GM20431 (cell line): ENCODE data around the gene RNF115.
"Not testable (repeated sequence)": the region's sequence is repeated elsewhere in the genome, so short reads cannot be mapped to it uniquely, and the experiment has no call there.

ENCODE experiments used
- in situ Hi-C: fragments of 300-500 bp; cut with MseI, MboI; formaldehyde crosslinking; loops from one replicate; pipeline ENCODE4 v1.15.0; 2020; ENCODE audit warnings: low sequenced_read_pairs; ENCODE audit not compliant: unreplicated experiment

Gene RNF115

GRCh38 chr1:145823565-145824498, at the start of gene RNF115, which contains the start of gene POLR3C:
Gene RNF115 (minus strand): TSS chr1:145824095. CDS start chr1:145823873, 222 bp downstream.
Gene POLR3C (plus strand): TSS chr1:145824200. CDS start chr1:145825777, 1,577 bp downstream.
- in situ Hi-C loops, result no loop called here

DNA sequence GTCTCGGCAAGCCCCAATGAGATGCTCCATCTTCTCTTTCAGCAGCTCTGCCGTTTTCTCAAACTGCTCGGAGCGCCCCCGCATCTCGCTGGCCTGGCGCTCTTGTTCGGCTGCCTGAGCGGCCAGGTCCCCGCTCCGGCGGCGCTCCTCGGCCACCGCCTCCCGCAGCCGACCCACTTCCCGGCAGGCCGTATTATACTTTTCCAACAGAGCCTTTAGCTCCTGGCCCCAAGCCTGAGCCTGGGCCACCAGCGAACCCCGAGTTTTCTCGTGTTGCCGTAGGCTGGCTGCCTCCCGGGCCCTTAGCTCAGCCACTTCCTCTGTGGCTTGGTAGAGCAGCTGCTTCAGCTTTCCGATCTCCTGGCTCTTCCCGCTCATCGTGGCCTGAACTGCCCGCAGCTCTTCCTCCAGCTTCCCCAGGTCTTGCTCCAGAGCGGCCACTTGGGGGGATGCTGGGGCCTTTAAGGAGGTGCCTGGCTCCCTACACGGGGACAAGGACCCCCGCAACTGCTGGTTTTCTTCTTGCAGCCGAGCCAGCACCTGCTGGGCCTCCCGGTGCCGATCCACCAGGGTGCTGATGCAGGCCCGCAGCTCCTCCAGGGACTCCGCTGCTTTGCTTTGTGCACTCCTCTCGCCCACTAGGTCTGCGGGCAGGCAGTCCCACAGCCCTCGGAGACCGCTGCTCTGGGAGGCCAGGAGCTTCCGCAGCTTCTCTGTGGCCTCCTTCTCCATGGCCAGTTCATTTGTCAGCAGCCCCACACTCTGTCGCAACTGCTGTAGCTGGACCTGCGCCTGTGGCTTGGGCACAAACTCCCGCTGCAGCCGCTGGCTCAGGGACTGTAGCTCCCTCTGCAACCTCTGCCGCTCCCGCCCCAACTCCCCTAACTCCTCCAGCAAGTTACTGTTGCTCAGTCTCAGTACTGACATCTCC, 48.4 kb upstream of the RNF115 start:
- in situ Hi-C loops, result no loop called here

DNA sequence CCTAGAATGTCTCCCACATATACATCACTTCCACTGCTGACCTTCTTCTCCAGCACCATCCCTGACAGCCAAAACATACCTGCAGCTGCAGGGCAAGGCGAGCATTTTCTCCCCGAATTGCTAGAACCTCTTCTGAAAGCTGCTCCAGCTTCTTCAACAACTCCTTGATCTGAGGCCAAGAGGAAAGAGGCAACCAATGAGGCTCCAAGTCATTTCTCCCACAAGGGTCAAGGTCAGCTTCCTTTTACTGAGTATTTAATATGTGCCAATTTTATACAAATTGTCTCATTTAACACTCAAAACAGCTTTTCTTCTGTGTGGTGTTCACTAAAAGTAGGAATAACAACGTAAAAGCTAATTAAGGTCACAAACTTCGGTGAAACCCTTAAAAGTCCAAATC, 44.3 kb upstream of the RNF115 start:
- in situ Hi-C loops, result no loop called here

GRCh38 chr1:145863282-145864018, 39.6 kb upstream of the RNF115 start:
- in situ Hi-C loops, result no loop called here

- in situ Hi-C loops, result loop anchor here (10.0 kb wide), 1 partner anchor 155 kb away; no protein-coding TSS in a partner anchor
These were observed 35.7 kb upstream of the RNF115 start for GRCh38 chr1:145859491-145860023.

DNA sequence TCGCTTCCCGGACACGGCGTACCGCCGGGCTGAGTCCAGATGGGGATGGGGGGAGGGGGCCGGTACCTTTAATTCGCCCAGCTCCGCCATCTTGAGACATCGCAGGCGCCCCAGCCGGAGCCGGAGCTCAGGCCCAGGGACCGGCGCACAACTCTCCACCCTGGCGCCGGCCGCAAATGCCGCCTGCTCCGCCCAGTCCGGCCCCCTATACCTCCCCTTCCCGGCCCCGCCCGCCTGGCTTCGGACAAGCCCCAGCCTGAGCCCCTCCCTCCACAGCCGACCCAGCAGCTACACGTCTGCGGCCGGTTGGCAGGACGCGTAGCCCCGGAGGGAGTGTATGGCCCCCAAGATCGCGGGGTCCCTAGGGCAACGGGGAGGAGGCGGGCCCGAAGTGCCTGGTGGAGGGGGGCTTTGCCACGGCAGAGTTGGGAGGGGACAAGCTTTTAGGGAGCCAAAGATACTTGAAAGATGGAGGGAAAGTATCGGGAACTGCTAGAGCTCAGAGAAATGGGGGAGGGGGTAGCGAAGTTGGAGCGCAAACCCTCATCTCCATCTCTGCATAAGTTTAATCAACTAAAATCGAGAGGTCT, 35.1 kb upstream of the RNF115 start, which contains the start of gene PIAS3:
TSS of gene PIAS3 (minus strand) at position 181 of the 590 bp plus-strand sequence. CDS start at position 90, 91 bp downstream.
- in situ Hi-C loops, result loop anchor here (10.0 kb wide), 1 partner anchor 156 kb away; no protein-coding TSS in a partner anchor

DNA sequence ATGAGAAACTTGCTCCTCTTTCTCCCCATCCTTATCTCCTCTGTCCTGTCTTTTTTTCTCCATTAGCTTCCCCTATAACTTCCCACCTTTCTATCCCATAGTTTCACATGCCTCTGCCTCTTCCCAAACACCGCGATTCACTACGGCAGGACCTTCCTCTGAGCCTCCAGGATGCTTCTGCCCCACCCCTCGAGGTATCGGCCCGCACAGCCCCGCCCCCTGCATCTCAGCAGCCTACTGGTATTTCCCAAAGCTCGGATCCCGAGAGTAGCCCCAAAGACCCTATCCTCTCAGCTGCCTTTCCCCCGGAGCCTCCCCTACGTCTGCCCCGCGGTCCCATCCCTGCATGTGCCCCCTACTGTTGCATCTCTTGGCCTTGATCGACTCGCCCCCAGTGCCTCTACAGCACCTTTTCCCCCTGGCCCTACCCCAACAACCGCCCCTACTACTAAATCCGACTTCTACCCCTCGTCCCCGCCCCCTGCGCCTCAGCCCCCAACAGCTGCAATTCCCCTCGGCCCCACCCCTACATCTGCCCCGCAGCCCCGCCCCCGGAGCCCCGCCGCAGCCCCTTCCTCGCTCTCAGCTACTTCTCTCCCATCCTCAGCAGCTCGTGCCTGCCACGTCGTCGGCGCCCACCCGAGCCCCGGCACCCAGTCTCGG, 34.5 kb upstream of the RNF115 start:
- in situ Hi-C loops, result loop anchor here (10.0 kb wide), 1 partner anchor 156 kb away; no protein-coding TSS in a partner anchor

GRCh38 chr1:145857170-145857569, 33.3 kb upstream of the RNF115 start:
- in situ Hi-C loops, result loop anchor here (10.0 kb wide), 1 partner anchor 158 kb away; no protein-coding TSS in a partner anchor

DNA sequence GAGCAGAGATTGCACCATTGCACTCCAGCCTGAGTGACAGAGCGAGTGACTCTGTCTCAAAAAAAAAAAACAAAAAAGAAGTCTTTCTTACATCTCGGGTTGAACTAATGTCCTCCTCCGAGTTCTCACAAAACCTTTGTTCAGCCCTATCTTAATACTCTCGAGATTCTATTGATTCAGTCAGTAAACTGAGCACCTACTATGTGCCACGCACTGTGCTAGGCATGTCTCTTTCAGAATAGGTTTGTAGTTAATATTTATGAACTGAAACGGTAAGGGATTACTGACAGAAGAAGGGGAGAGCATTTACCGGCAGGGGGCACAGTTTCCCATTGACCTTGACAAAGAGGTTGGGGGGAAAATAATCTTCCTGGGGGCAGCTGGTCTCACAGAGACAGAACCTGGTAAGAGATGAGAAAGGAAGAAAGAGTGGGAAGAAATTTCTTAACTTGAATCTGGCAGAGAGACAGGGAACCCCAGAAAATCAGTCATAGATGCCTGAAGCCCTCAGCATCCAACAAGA, 31.6 kb upstream of the RNF115 start:
- in situ Hi-C loops, result loop anchor here (10.0 kb wide), 1 partner anchor 159 kb away; no protein-coding TSS in a partner anchor

DNA sequence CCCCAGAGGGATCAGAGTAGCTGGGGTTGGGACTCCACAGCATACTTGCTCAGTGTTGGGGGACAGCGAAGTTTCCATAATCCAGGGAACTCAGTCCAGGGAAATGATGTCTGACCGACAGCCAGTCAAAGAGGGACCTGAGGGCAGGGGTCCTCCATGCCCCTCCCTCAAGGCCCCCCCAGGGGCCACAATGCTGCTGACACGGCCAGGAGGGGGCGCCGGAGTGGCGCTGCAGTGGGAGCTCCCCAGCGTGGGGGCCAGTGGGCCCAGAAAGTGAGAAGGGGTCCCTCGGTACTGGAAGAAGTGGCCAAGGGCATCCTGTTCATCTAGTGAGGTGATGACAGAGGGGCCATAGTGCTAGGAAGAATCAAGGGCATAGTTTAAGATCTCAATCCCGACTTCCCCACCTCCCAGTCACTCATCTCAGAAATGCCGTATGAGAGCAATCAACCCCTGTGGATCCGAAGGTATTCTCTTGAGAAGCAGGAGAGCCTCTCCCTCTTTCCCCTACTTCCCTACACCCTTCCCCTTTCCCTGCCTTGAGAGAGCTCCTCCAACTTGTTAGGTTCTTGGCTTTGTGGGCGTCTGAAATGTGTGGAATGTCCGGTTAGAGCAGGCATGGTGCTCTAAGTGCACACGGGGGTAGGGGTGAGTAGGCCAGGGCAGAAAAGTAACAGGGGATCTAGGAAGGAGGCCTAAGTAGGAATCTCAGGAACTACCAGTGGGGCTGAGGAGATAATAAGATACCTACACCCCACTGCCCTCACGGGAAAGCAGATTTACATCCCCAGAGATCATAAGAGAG, 25.7 kb upstream of the RNF115 start:
- in situ Hi-C loops, result loop anchor here (10.0 kb wide), 1 partner anchor 165 kb away; no protein-coding TSS in a partner anchor

- in situ Hi-C loops, result no loop called here
These were observed 23.9 kb upstream of the RNF115 start for GRCh38 chr1:145847827-145848226.

DNA sequence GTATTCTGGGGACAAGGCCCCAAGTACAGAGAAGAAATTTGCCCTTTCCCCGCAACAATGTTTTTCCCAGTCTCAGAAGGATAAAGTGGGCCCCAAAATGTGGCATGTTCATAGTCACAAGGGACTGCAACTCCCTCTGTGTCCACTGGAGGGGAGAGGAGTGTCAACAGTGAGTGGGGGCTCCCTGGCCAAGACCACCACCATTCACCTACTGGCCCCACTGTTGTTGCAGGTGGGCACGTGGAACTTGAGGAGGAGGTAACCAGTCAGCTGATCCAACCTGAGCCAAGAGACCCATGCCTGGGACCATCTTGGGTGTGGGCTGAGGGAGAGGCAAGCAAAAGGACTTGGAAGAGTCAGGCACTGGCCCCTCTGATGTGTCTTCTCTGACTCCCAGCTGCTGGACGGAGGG, 22.3 kb upstream of the RNF115 start:
- in situ Hi-C loops, result no loop called here

- in situ Hi-C loops, result no loop called here
These were observed 21.7 kb upstream of the RNF115 start, which contains the start of gene NUDT17 for GRCh38 chr1:145845514-145846161. Gene NUDT17 (plus strand): TSS chr1:145845630. CDS start chr1:145845641, 11 bp downstream.

DNA sequence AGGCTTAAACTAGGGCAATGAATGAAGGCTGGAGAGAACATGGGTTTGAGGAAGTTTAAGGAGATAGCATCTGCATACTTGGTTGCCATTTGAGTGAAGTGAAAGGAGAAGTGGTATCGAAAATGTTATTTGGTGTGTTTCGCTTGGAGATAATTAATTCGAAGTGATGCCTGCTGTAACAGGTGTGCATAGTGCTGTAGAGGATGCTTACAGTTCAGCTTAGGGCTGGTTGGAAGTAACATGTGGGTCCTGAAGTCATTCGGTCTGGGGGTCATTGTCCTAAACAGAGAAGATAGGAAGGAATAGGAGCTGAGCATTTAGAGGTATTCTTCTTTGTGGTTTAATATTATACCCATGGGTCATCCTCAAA, 21.2 kb upstream of the RNF115 start:
- in situ Hi-C loops, result no loop called here

DNA sequence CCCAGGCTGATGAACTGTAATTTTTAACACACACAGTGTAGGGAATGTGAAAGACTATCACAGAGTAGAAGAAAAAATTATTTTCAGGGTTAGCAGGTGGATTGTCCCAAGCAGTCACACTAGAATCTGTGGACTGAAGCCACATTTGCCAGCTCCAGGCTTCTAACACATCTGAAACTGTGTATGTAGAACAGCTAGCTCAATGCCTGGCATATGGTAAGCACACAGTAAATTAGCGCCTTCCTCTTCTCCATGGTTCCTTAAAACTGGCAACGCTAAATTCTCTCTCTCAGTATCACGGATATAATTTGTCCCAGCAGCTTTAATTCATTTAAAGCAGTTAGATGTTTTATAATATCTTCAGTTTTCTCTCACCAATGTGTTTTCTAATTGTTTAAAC, 19.1 kb upstream of the RNF115 start:
- in situ Hi-C loops, result no loop called here

- in situ Hi-C loops, result no loop called here
These were observed 13.8 kb upstream of the RNF115 start for GRCh38 chr1:145837656-145838055.

GRCh38 chr1:145830810-145831209, 6.9 kb upstream of the RNF115 start:
- in situ Hi-C loops, result not testable (repeated sequence)
